Measurements from ENCODE around the gene MYL6B.
A peak's percentile ranks its signal among the peaks of the same experiment; 100 is the strongest.

MYL6B gene

DNA sequence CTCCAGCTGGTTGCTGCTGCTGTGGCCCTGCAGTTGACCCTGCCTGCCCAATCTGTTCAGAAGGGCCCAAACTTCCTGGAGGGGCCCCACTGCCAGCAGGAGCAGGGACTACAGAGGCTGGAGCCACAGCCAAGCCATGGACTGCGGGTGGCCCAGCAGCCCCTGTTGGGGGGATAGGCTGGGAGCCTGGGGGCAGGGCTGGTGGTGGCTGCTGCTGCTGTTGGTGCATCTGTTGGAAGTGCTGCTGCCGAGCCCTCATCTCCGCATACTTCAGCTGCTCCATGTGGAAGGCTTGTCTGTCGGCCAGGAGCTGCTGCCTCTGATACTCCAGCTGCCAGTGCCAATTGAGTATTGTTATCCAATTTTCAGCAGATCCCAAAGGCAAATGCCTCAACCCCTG, 13.0 kb downstream of the MYL6B start:
- H3K27ac Mint-ChIP-seq: peak overlapping the region; percentile 65 to 82 (median 73)
- TF ChIP-seq, protein P1, sequence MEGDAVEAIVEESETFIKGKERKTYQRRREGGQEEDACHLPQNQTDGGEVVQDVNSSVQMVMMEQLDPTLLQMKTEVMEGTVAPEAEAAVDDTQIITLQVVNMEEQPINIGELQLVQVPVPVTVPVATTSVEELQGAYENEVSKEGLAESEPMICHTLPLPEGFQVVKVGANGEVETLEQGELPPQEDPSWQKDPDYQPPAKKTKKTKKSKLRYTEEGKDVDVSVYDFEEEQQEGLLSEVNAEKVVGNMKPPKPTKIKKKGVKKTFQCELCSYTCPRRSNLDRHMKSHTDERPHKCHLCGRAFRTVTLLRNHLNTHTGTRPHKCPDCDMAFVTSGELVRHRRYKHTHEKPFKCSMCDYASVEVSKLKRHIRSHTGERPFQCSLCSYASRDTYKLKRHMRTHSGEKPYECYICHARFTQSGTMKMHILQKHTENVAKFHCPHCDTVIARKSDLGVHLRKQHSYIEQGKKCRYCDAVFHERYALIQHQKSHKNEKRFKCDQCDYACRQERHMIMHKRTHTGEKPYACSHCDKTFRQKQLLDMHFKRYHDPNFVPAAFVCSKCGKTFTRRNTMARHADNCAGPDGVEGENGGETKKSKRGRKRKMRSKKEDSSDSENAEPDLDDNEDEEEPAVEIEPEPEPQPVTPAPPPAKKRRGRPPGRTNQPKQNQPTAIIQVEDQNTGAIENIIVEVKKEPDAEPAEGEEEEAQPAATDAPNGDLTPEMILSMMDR (IDR thresholded peaks at IDR 0.05; ENCODE audit: unreplicated experiment in 3 of 3): no peak
- peaks cover 26% of the 10 kb centered on the region for H3K4me1 Mint-ChIP-seq
- H3K9me3 Mint-ChIP-seq: no peaks in the 10 kb centered on the region
- H3K36me3 Mint-ChIP-seq (ENCODE audit: low read depth): peaks cover 77% of the 10 kb centered on the region
- H3K4me3 Mint-ChIP-seq: peak overlapping the region in 1 of 3 experiments; percentile 0
- no peaks in the 10 kb centered on the region for H3K27me3 Mint-ChIP-seq (ENCODE audit: low read depth)

DNA sequence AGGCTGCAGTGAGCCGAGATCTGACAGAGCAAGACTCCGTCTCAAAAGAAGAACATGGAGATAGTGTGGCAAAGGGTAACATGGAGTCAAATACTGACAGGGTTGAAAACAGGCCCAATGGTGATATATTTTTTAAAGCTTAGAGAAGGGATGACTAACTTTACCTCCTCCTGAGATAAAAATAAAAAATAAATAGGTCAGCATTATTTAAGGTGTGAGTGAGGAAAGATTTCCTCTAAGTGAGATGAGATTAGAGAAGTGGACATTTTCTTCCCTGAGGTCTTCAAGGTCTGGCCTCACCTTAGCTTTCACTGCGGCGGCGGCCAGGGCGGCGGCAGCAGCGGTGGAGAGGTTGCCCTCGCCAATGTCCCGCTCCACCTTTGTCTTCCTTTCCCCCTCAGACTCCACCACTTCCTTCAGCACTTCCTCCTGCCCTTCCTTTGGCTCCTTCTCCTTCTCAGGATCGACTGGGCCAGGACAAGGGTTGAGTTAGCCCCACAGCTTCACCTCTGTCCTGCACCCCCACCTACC, 16.9 kb downstream of the MYL6B start:
- Mint-ChIP-seq H3K36me3 (ENCODE audit: low read depth) (peaks cover 76% of the 10 kb centered on the region), H3K27me3 (ENCODE audit: low read depth) (no peaks in the 10 kb centered on the region), H3K9me3 (no peaks in the 10 kb centered on the region), H3K27ac (peak overlapping the region in 1 of 3 experiments; percentile 74), H3K4me3 (no peak overlapping the region), H3K4me1 (peaks cover 11% of the 10 kb centered on the region)
- TF ChIP-seq, protein P1 (IDR thresholded peaks at IDR 0.05; ENCODE audit: unreplicated experiment in 3 of 3): no peak

DNA sequence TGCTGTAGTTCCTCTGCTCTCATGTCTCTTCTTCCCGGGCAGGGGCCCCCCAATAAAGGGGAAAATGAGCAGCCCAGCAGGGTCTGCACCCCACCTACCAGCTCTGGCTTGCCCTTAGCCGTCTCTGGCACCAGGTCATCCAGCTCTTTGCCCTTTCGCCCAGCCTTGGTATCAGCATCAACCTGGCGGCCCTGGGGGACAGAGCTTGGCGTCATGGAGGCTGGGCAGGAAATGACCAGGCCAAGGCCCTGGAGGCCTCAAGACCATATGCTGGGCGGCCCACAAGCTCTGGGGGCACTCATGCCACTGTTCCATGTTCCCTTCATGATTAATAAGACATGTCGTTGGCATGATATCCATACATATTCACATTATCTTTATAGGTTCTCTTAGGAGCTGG, 20.5 kb downstream of the MYL6B start:
- H3K9me3 Mint-ChIP-seq: no peaks in the 10 kb centered on the region
- no peak overlapping the region for H3K27ac Mint-ChIP-seq
- TF ChIP-seq, protein P1 (IDR thresholded peaks at IDR 0.05; ENCODE audit: unreplicated experiment in 3 of 3): no peak
- no peak overlapping the region for H3K4me3 Mint-ChIP-seq
- H3K36me3 Mint-ChIP-seq (ENCODE audit: low read depth): peaks cover 83% of the 10 kb centered on the region
- H3K27me3 Mint-ChIP-seq (ENCODE audit: low read depth): no peaks in the 10 kb centered on the region
- H3K4me1 Mint-ChIP-seq: no peaks in the 10 kb centered on the region

DNA sequence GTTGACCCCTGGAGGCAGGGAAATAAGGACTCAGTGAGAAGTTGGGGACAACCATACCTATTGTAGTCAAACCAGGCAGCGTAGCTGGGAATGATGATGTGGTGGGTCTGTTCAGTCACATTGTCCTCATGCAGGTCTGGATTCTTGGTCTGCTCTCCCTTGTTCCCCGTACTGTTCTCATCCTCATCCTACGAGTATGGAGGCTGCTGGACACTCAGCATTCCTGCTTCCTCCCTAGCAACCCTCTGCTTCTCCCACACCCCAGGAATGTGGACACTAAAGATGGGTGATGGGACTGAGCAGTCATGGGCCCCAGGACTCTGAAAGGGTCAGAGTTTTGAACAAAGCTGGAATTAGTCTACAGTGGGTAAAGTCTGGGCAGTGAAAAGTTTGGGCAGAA, 26.0 kb downstream of the MYL6B start:
- Mint-ChIP-seq H3K27ac (no peak overlapping the region), H3K4me1 (no peaks in the 10 kb centered on the region)

DNA sequence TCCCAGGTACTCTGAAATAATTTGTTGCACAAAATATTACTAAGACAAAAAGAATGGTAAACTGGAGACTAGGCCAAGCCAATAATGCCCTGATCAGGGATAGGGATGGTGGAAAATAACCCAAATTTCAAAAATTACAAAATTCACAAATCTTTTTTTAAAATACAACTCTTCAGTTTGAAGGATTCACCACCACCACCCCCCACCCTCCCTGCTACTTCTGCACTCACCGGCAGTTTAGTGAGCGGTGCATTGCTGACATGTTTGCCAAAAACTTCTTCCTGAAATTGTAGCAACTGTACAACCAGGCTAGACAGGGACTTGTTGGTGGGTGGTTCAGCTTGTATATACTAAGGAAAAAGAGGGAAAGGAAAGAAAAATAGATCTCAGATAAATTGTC, 34.6 kb downstream of the MYL6B start:
- no peak overlapping the region for H3K27ac Mint-ChIP-seq
- no peaks in the 10 kb centered on the region for H3K9me3 Mint-ChIP-seq

More for the DNA sequence above, 26.0 kb downstream of the MYL6B start:
- TF ChIP-seq, protein P1 (IDR thresholded peaks at IDR 0.05; ENCODE audit: unreplicated experiment in 3 of 3): no peak
- Mint-ChIP-seq H3K9me3 (no peaks in the 10 kb centered on the region), H3K4me3 (no peak overlapping the region), H3K36me3 (ENCODE audit: low read depth) (peaks cover 81% of the 10 kb centered on the region), H3K27me3 (ENCODE audit: low read depth) (no peaks in the 10 kb centered on the region)

More for the DNA sequence above, 34.6 kb downstream of the MYL6B start:
- Mint-ChIP-seq H3K4me3 (peak overlapping the region; percentile 91 to 96 (median 96)), H3K27me3 (ENCODE audit: low read depth) (no peaks in the 10 kb centered on the region), H3K4me1 (peaks cover 13% of the 10 kb centered on the region), H3K36me3 (ENCODE audit: low read depth) (peaks cover 36% of the 10 kb centered on the region)
- TF ChIP-seq, protein P1 (IDR thresholded peaks at IDR 0.05; ENCODE audit: unreplicated experiment in 3 of 3): no peak
